Embryonic facial prominence (tissue), 1 donor: ENCODE data around the gene UFD1.
A peak's percentile ranks its signal among the peaks of the same experiment; 100 is the strongest.
"Not testable (repeated sequence)": the region's sequence is repeated elsewhere in the genome, so short reads cannot be mapped to it uniquely, and the experiment has no call there.

Source experiments
- DNase-seq: peaks from one replicate; pipeline ENCODE4 v3.0.0-alpha.2; 2016; ENCODE audit errors: extremely low spot score

The UFD1 gene

GRCh38 chr22:19449422-19449767, 29.6 kb downstream of the UFD1 start:
- no peak for DNase-seq

GRCh38 chr22:19448739-19449421, 30.1 kb downstream of the UFD1 start:
- no peak for DNase-seq

- peak; percentile 19 for DNase-seq
Observed at GRCh38 chr22:19448076-19448607, 30.9 kb downstream of the UFD1 start.

- DNase-seq: peak; percentile 91
Observed at GRCh38 chr22:19447330-19448075, 31.5 kb downstream of the UFD1 start, which contains the start of gene C22orf39. Gene C22orf39 (minus strand): TSS chr22:19447711. CDS start chr22:19447688, 23 bp downstream.

GRCh38 chr22:19446603-19447329, 32.2 kb downstream of the UFD1 start:
- DNase-seq: no peak

GRCh38 chr22:19445279-19445982, 33.6 kb downstream of the UFD1 start:
- DNase-seq: not testable (repeated sequence)

- DNase-seq: no peak
Observed at GRCh38 chr22:19443544-19444211, 35.3 kb downstream of the UFD1 start.

GRCh38 chr22:19442166-19442565, 36.8 kb downstream of the UFD1 start:
- no peak for DNase-seq

- DNase-seq: no peak
Observed at GRCh38 chr22:19440411-19441195, 38.4 kb downstream of the UFD1 start.

GRCh38 chr22:19438298-19438697, 40.7 kb downstream of the UFD1 start:
- DNase-seq: no peak

GRCh38 chr22:19436444-19437161, 42.4 kb downstream of the UFD1 start:
- not testable (repeated sequence) for DNase-seq

GRCh38 chr22:19434829-19435580, 44.0 kb downstream of the UFD1 start:
- no peak for DNase-seq

- no peak for DNase-seq
Observed at GRCh38 chr22:19434401-19434800, 44.6 kb downstream of the UFD1 start.

GRCh38 chr22:19432133-19432851, 46.7 kb downstream of the UFD1 start, which contains the start of gene MRPL40:
Gene MRPL40 (plus strand): TSS chr22:19432545. CDS start chr22:19432555, 10 bp downstream.
- peak; percentile 73 for DNase-seq

- peak; percentile 32 for DNase-seq
Observed at GRCh38 chr22:19431649-19432132, 47.3 kb downstream of the UFD1 start, which contains the start of gene HIRA. Gene HIRA (minus strand): TSS chr22:19431733. CDS start chr22:19431476, 257 bp downstream.

GRCh38 chr22:19430890-19431541, 48.0 kb downstream of the UFD1 start:
- no peak for DNase-seq
